Measurements from ENCODE around the gene GUCA2B. TPM values are rescaled to one million over a fixed set of nuclear protein-coding genes. Genes with fewer than 3 reads are reported as not detected.

GUCA2B gene
- total and polyA plus RNA-seq, 2 experiments from 2014 or later = 0.71 TPM; not detected in 1

GRCh38 chr1:42168391-42168670, 15.1 kb downstream of the GUCA2B start:
- 71% methylated on average over 1 of the region's 1 CpG for WGBS (ENCODE audit: low lambda C conversion rate, missing lambda C conversion rate)
- DNase-seq (ENCODE audit: low spot score) = no peak
- no peak for TF ChIP-seq CTCF (IDR thresholded peaks at IDR 0.05; ENCODE audit: poor library complexity)
- no peak for TF ChIP-seq EZH2 (IDR thresholded peaks at IDR 0.05; ENCODE audit: borderline replicate concordance)
- no peak for TF ChIP-seq EZH2phosphoT487 (IDR thresholded peaks at IDR 0.05; ENCODE audit: low read depth, severe bottlenecking, unreplicated experiment)
- no peak overlapping the region for H3K4me3 ChIP-seq
- no peaks in the 10 kb centered on the region for H3K27me3 ChIP-seq
- peaks cover 16% of the 10 kb centered on the region for H3K4me1 ChIP-seq (ENCODE audit: insufficient read depth)
- no peaks in the 10 kb centered on the region for H3K9me3 ChIP-seq (ENCODE audit: low read depth)
- H3K4me2 ChIP-seq = no peak overlapping the region
- no peaks in the 10 kb centered on the region for H3K79me2 ChIP-seq
- no peaks in the 10 kb centered on the region for H3K36me3 ChIP-seq (replicated peaks; ENCODE audit: insufficient read depth, low read depth)
- H3K9me2 ChIP-seq (replicated peaks; ENCODE audit: insufficient read depth) = no peaks in the 10 kb centered on the region
- no peak overlapping the region for H3K27ac ChIP-seq
- H2AFZ ChIP-seq = no peak overlapping the region
- H4K20me1 ChIP-seq (ENCODE audit: insufficient read depth, poor library complexity, severe bottlenecking) = no peaks in the 10 kb centered on the region

- Histone ChIP-seq H3K36me3 (replicated peaks; ENCODE audit: insufficient read depth, low read depth) (no peaks in the 10 kb centered on the region), H3K27ac (no peak overlapping the region), H3K4me3 (no peak overlapping the region), H3K4me2 (no peak overlapping the region), H3K9me3 (ENCODE audit: low read depth) (no peaks in the 10 kb centered on the region), H3K79me2 (no peaks in the 10 kb centered on the region), H3K4me1 (ENCODE audit: insufficient read depth) (peaks cover 19% of the 10 kb centered on the region), H3K27me3 (no peaks in the 10 kb centered on the region), H3K9me2 (replicated peaks; ENCODE audit: insufficient read depth) (no peaks in the 10 kb centered on the region), H4K20me1 (ENCODE audit: insufficient read depth, poor library complexity, severe bottlenecking) (no peaks in the 10 kb centered on the region), H2AFZ (no peak overlapping the region)
- no peak for DNase-seq (ENCODE audit: low spot score)
- 94% methylated on average over 3 of the region's 3 CpGs for WGBS (ENCODE audit: low lambda C conversion rate, missing lambda C conversion rate)
- TF ChIP-seq EZH2 (IDR thresholded peaks at IDR 0.05; ENCODE audit: borderline replicate concordance) = no peak
Measured at GRCh38 chr1:42168763-42169162, 15.6 kb downstream of the GUCA2B start.

- H3K27me3 ChIP-seq = no peaks in the 10 kb centered on the region
- no peak overlapping the region for H3K4me3 ChIP-seq
- H2AFZ ChIP-seq = no peak overlapping the region
- no peak overlapping the region for H3K4me2 ChIP-seq
- H3K9me3 ChIP-seq (ENCODE audit: low read depth) = no peaks in the 10 kb centered on the region
- H3K9me2 ChIP-seq (replicated peaks; ENCODE audit: insufficient read depth) = no peaks in the 10 kb centered on the region
- H3K4me1 ChIP-seq (ENCODE audit: insufficient read depth) = peaks cover 13% of the 10 kb centered on the region
- H3K27ac ChIP-seq = no peak overlapping the region
- no peaks in the 10 kb centered on the region for H3K36me3 ChIP-seq (replicated peaks; ENCODE audit: insufficient read depth, low read depth)
- H3K79me2 ChIP-seq = no peaks in the 10 kb centered on the region
- no peak for DNase-seq (ENCODE audit: low spot score)
- H4K20me1 ChIP-seq (ENCODE audit: insufficient read depth, poor library complexity, severe bottlenecking) = no peaks in the 10 kb centered on the region
- no peak for TF ChIP-seq EZH2 (IDR thresholded peaks at IDR 0.05; ENCODE audit: borderline replicate concordance)
- no peak for TF ChIP-seq EZH2phosphoT487 (IDR thresholded peaks at IDR 0.05; ENCODE audit: low read depth, severe bottlenecking, unreplicated experiment)
- no peak for TF ChIP-seq CTCF (IDR thresholded peaks at IDR 0.05; ENCODE audit: poor library complexity)
- 74% methylated on average over 16 of the region's 17 CpGs for WGBS (ENCODE audit: low lambda C conversion rate, missing lambda C conversion rate)
Measured at GRCh38 chr1:42170779-42171621, 17.8 kb downstream of the GUCA2B start.

DNA sequence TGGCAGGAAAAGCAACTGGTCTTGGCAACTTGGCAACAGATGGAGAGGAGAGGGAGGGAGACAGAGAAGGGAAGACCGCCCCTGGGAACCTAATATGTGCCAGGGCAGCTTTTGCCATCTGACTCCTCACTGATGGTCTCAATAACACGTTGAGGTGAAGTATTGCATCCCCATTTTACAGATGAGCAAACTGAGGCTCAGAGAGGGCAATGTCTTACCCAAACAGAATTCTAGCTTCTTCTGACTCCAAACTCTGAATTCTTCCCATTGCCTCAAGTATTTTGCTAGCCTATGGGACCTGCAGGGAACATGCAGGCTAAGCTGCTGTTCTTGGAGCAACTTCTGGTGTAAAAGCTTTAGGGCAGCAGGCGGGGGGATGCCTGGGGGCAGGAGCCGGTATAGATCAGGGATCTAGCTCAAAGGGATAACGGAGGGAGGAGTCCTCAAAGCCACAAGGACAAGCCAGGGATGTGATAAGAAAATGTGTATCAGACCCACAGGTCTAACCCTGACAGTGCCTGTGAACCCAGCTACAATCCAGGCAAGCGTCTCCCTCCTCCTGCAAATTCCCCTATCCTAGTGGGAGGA, 18.6 kb downstream of the GUCA2B start:
- WGBS (ENCODE audit: low lambda C conversion rate, missing lambda C conversion rate) = 73% methylated on average over 6 of the region's 6 CpGs
- TF ChIP-seq EZH2phosphoT487 (IDR thresholded peaks at IDR 0.05; ENCODE audit: low read depth, severe bottlenecking, unreplicated experiment) (no peak), EZH2 (IDR thresholded peaks at IDR 0.05; ENCODE audit: borderline replicate concordance) (no peak), CTCF (IDR thresholded peaks at IDR 0.05; ENCODE audit: poor library complexity) (no peak)
- H3K4me1 ChIP-seq (ENCODE audit: insufficient read depth) = peaks cover 9% of the 10 kb centered on the region
- no peaks in the 10 kb centered on the region for H3K79me2 ChIP-seq
- no peaks in the 10 kb centered on the region for H3K9me3 ChIP-seq (ENCODE audit: low read depth)
- H3K9me2 ChIP-seq (replicated peaks; ENCODE audit: insufficient read depth) = no peaks in the 10 kb centered on the region
- no peaks in the 10 kb centered on the region for H4K20me1 ChIP-seq (ENCODE audit: insufficient read depth, poor library complexity, severe bottlenecking)
- H3K36me3 ChIP-seq (replicated peaks; ENCODE audit: insufficient read depth, low read depth) = no peaks in the 10 kb centered on the region
- no peak overlapping the region for H3K27ac ChIP-seq
- no peak for DNase-seq (ENCODE audit: low spot score)
- H3K4me2 ChIP-seq = no peak overlapping the region
- no peak overlapping the region for H2AFZ ChIP-seq
- no peaks in the 10 kb centered on the region for H3K27me3 ChIP-seq
- H3K4me3 ChIP-seq = no peak overlapping the region

All from hepatocyte (in vitro differentiated cells).